Effector CD4-positive, alpha-beta T cell (primary cell): ENCODE data around the gene NUB1.

Experiments used
- DNase-seq: peaks from one replicate; pipeline ENCODE4 v3.0.0-alpha.2; 2020

Gene NUB1

DNA sequence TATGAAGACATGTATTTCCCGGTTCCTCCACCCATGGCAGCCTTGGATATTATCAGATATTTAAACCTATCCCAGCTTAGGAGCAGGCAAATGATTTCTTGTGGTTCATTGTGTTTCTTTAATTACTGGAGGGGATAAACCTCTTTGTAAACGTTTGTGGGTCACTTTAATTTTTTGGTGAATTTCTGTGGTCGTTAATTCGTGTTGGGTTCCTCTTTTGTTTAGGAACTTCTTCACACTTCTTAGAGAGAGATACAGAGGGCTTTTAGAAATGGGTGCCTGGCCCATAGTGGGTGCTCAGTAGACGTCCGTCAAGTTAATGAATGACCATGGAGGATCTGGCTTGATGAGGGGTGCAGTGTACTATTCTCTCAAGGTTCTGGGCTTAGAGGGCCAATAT is 27.2 kb upstream of the NUB1 start:
- DNase-seq, result no peak

DNA sequence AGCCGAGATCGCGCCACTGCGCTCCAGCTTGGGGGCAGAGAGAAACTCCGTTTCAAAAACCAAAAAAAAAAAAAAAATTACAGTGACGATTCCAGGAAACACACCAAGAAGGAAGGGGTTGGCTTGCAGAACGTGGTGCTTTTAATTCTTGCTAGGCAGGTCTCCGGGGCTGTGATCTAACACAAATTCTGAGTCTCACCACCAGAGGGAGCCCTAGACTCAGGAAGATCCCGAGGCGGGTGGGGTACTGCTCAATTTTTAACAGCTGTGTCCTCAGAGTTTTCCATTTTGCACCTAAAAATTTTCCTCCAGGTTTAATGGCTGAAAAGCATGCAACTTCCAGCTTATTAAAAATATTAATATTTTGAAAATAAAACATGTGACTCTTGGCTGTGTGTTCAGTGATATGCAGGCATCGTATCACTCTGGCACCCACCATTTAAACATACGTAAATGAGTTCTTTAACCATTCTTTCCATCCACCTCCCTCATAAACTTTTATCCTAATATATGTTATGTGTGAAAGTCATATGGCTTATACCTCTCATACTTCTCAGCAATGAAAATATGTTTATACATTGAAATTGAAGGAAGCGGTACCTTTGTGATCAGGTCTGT is 26.5 kb upstream of the NUB1 start:
- DNase-seq, result peak; percentile 76

DNA sequence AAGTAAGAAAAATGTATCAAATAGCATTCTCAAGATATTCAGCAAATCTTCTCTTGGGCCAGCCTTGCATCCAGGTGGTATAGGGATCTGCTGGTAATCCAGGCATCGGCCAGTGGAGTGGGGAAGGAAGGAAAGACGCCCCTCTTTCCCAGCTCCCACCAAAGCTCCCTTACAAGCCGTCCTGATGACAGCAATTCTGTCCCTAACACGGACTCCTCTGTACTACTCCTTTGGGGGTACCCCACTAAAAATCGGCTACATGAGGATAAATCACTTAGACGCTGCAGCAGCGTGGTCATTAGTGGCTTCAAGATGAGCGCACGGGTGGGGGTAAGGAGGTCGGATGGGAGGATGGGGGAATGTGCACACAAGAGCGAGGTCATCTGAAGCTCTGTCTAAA is 24.7 kb upstream of the NUB1 start:
- DNase-seq, result no peak

DNA sequence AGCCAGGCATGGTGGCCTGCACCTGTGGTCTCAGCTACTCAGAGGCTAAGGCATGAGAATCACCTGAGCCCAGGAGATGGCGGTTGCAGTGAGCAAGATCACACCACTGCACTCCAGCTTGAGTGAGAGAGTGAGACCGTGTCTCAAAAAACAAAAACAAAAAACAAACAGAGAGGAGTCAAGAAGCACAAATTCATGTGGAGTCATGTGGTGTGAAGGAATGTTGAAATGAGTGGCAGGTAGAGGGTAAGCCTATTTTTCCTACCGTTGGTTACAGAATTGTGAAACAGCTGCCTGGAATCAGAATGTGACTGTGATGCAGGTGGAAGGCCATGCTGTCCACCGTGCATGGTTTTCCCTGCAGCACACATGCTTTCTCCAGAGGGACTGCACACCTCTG is 23.7 kb upstream of the NUB1 start:
- no peak for DNase-seq

DNA sequence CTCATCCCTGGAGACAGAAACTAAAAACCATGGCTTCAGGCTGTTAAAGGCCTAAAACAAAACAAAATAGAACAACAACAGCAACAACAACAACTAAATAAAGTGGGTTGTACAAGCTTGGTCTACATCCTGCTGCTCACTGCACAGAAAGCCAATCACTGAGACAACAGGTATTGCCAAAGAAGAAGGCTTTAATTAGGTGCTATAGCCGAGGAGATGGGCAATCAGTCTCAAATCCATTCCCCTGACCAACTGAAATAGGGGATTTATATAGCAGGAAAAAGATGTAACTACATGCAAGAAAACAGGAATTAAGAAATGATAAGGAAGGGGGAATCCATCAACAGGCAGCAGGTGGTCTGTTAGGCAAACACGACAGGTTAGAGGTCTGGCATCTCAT is 22.4 kb upstream of the NUB1 start:
- no peak for DNase-seq

DNA sequence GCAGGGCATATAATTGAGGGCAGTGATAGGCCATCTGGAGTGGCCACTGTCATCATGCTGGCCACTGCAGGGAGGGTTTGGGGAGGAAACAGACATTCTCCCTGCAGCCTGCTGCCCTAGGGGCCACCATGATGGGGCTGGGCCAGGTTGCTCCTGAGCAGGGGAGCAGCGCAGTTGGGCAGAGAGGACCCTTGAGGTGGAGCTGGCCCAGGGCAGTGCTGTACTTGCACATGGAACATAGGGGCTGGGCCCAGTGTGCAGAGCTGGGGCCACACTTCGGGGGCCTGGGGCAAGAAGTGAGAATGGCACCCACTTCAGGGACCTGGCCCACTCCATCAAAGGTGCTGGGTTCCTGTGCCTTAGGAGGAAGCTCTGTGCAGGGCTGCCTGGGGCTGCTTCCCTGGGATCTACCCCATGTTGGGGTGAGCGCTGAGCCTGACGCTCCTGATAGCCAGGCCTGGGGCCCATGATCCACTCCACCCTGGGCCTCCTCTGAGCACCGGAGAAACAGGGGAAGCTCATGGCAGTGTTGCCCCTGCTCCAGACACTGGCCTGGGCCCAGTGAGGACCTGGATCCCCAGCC is 21.3 kb upstream of the NUB1 start:
- no peak for DNase-seq

DNA sequence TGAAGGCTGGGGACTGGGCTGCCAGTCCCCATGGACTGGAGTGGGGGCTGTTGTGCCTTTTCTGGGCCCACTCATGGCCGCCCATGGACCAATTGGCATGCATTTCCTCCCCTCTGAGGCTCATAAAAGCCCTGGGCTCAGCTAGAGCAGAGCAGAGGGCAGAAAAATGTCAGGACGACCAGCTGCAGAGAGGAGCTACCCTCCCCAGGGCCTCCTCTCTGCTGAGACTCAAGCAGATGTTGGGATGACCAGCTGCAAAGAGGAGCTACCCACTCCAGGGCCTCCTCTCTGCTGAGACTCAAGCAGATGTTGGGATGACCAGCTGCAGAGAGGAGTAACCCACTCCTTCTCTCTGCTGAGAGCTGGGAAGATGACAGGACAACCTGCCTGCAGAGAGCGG is 20.3 kb upstream of the NUB1 start:
- no peak for DNase-seq

DNA sequence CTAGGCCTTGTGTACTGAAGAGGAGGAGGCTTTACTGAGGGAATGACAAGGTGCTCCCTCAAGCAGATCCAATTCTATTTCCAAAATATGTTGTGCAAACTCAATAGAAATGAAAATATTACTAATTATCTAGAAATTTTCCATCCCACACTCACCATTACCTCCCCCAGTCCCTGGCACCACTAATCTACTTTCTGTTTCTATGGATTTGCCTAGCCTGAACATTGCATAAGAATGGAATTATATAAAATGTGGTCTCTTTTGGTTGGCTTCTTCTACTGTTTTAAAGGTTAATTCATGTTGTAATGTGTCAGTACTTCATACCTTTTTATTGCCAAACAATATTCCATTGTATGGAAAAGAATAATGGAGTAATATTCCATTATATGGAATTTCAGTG is 18.7 kb upstream of the NUB1 start:
- no peak for DNase-seq

DNA sequence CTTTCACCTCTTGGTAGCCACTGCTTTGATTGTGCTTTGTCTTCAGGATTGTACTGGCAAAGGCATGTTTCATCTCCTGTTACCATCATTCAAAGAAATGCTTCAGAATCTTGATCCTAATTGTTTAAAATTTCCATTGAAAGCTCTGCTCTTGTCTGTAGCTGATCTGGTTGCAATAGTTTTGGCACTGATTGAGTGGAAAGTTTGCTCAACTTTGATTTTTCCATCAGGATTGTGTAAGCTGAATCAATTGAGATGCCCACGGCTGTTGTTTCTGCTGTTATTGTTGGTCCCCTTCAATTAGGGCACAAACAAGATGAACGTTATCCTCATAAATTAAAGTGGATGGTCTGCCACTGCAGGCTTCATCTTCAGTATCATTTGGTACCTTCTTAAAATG is 14.6 kb upstream of the NUB1 start:
- no peak for DNase-seq

DNA sequence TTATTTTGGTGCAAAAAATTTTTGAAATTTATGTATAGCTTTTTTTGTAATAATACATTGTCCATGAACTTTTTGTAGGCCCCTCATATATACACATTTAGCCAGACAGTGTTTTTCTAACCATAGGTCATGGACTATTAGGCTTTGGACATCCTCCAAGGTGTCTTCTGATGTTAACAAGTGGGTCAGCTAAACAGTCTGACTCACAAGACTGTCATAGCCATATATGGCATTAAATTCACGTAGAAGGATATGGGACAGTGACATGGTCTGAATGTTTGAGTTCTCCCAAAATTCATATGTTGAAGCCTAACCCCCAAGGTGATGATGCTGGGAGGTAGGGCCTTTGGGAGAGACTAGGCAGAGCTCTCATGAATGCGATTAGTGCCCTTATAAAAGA is 14.0 kb upstream of the NUB1 start:
- DNase-seq, result no peak

DNA sequence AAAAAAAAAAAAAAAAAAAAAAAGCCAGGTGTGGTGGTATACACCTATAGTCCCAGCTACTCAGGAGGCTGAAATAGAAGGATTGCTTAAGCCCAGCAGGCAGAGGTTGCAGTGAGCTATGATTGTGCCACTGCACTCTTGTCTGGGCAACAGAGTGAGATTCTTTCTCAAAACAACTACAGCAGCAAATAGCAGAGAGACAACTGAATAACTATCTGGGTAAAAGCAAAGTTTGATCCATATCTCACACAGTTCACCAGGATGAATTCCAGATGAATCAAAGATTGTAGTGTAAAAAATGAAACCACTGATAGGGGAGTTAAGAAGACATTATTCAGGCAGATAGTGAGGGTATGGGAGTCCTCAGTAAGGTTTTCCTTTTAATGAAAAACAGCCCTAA is 11.4 kb upstream of the NUB1 start:
- DNase-seq, result no peak

DNA sequence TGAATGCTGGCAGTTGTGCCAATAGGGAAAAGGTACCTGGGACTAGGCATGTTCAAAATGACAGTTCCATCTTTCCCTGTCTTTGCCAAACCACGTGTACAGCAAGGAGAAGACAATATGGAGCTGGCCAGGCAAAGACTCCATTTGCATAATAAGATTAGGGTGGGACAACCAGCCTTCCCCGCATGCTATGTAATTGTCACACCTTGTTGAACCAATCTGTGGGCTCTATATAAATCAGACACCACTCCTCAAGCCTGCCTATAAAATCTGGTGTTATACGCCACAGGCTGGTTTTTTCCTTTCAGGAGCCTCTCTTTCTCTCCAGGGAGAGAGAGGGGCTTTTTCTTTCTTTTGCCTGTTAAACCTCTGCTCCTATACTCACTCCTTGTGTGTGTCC is 11.0 kb upstream of the NUB1 start:
- no peak for DNase-seq

DNA sequence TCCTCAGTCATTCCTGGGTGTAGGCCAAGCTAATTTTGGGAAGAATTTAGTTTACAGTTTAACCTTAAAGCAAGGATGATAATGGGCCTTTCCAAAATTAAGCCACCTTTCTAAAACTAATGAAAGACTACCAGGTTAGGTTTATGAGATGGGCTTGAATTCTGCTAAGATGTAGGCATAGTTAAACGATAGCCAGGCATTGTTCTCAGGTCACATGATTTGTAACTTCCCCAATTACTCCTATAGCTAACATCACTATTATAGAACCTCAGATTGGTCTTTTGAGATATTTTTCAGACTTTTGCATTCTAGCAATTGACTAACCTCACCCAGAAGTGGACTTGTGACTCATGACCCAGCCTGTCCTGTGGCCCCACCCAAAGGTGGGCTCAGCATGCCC is 7.0 kb upstream of the NUB1 start:
- DNase-seq, result no peak

DNA sequence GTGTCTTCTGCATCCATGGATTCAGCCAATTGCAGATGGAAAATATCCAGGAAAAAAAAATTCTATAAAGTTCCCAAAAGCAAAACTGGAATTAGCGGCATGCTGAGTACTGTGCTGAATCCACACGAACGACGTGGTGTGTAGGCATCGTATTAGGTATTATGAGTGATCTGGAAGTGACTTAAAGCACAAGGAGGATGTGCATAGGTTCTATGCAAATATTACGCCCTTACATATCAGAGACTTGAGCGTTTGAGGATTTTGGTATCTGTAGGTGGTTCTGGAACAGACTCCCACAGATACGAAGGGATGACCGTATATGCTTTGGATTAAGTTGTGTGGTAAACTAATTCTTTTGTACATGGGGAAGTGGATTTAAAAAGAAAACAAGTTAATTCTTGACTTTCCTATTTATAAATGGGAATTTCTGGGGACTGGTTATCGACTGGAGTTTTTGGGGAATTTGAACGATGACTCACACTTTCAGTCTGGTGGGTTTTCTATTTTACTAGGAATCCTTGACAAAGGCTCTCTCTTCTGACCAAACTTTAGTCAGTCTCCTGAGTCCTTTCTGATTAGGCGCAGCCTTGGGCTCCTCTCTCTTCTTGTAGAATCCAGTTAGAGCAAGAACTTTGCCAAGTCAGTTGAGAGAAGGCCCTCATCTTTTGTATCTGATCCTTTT is 5.4 kb upstream of the NUB1 start:
- DNase-seq, result no peak

DNA sequence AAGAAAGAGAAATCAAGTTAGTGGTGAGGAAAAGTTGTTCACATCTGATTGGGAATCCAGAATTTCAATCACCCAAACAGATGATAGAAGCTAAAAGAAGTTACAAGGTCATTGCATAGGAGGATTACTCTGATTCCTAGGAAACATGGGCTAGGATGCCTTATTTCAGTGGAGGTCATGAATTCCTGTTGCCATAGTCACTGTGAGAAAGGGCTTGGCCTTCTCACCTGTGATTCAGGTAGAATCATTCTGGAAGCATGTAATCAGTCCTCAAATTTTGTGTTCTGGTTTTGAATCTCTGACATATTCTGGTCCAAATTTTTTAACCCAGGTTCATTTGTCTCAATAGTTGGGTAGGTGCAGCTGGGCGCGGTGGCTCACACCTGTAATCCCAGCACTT is 4.3 kb upstream of the NUB1 start:
- DNase-seq, result no peak

DNA sequence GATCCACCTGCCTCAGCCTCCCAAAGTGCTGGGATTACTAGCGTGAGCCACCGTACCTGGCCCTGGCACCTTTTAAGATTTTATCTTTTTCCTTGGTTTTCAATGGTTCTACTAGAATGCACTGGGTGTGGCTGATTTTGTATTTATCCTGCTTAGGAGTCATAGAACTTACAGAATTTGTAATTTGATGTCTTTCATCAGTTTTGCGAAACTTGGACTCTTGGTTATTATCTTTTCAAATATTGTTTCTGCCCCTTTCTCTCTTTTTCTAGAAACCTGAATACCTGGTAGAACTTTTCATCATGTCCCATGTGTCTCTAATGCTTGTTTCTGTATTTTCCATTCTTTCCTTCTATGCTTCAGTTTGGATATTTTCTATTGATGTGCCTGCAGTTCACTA is 2.8 kb upstream of the NUB1 start:
- no peak for DNase-seq

DNA sequence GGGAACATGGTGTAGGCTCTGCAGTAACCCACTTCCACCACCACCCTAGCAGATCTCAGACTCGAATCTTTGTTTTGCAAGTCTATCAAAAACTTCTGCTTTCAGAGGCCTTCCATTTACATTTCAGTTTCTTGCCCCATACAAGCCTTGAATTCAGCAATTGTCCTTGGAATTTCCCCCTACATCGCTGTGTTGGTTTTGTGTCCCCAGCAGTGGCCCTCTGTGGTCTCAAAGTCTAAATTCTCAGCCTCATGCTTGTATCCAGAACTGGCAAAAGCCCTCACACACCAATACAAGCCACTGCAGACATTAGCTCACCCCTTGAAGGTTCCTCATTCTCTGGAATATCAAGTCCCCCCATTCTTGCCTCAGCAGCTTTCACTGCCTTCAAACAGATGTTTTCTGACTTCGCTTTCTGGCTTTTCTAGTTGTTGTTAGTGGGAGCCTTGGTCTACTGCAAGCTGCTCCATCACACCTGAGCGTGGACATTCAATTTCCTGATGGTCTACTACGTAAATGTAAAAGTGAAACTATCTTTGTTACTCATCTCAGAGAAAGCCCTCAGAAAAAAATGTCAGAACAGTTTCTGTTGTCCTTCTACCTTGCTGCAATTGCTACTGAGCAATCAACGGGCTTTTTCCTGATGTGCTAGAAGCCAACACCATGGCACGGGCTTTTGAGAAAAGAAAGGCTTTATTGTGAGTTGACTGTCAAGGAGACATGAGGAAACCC is 1.8 kb upstream of the NUB1 start:
- no peak for DNase-seq

DNA sequence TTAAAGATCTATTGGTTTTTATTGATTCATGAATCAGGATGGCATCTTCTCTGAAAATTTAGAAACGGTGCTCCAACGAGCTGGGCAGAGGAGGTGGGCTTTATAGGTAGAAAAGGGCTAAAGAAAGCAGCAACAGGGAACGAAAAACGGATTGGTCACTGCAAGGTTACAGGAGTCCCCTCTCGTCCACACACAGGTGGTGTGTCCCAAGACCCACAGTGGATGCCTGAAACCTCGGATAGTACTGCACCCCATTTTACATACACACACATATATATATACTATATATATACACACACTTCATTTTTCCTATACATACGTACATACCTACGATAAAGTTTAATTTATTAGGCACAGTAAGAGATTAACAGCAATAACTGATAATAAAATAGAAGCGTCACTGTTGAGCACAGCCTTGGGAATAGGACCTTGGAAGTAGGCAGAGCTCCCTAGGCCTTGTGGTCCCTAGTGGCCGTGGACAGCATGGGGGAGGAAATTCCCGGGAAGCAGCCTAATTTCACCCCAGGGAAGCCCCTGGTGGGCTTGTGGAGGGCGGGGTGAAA is 737 bp upstream of the NUB1 start:
- DNase-seq, result no peak

DNA sequence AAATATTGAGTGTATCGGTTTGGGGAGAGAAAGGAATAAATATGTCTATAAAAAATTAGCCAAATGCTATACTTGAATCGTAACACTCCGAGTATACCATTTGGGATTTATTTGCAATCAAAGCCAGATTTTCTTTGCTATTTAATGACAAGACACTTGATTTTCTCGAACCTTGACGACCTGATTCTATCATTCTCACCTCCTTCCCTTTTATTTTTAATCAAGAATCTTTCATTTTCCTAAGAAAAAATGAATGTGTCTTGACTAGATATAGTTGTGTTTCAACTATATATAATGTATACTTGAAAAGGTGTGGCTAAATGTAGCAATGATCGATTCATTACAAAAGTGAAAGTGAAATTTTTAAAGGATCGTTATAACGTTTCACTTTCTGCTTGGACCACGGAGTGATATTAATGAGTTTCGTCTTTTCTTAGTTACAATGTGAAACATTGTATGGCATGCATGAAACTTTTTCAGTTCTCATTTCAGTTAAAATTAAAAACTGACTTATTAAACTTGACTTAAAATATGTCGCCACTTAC is 562 bp downstream of the NUB1 start:
- DNase-seq, result no peak

DNA sequence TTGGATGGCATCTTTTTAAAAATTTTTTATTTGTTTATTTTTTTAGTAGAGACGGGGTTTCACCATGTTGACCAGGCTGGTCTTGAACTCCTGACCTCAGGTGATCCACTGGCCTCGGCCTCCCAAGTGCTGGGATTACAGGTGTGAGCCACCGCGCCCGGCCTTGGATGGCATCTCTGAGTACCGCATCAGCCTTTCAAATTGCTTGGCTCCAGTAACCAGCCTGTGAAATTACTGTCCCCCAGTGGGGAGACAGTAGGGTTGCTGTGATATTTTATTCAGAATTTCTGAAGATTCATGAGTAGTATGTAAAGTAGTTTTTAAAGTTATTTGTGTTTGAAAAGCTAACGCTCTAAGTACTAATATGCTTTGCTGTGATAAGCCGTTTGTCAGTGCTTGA is 1.2 kb downstream of the NUB1 start:
- no peak for DNase-seq

DNA sequence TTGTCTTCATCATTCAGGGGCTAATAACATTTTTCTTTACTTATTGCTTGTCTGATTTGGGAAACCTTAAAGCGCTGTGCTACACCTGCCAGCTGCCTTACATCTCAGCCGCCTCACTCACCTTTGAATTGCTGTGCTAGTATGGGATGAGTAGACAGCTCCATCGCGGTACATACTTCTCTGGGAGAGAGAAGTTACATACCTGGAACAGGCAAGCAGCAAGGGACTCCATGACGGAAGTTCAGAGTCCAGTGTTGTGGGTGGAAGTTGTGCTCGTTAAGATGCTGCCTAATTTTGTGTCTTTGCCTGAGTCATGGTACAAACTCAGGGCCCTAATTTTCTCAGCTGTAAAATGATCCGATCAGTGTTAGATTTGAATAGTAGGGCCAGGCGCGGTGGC is 1.9 kb downstream of the NUB1 start:
- no peak for DNase-seq

DNA sequence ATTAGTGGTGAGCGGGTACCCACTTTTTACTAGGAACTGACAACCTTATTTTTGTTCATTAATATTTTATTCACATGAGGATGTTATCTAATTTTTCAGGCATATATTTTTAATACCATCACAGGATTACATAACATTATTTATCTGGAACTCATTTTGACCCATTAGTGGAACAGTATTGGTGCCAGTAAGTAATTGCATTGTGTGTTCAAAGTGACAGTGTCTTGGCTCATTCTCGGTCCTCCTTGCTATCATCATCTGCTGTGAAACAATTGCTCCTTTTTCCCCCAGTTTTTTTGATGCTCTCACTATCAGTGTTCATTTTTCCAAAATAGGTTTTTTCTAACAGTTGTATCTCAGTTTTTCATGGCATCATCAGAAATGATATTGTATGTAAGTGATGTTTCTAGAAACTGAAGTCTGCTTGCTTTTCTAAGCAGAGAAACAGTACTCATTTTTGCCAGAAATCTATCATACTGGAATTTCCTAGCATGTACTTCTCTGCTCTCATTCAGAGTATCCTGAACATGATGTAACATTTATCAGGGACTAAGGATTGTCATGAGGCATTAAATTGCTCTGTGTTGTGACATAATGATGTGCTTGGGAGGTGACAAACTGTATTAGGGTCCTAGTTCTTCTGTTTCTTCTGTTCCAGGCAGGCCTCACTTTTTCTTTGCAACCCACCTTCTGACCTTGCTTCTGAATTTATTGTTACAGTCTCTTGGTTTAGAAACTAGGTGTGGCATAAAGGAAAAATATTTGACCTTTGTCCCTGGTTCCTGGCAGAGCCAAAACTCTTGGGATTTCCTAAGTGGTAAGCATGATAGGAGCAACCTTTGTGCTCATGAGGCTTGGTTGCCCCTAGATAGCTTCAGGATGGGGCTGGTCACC is 4.2 kb downstream of the NUB1 start:
- no peak for DNase-seq

DNA sequence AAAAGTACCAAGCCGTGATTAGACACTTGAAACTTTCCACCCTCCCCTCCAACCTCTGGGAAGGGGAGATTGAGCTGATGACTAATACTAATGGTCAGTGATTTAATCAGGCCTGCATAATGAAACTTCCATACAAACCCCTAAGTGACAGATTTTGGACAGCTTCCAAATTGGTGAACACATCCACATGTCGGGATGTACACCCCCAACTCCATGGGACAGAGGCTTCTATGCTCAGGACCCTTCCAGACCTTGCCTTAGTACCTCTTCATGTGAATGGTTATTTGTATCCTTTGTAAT is 4.8 kb downstream of the NUB1 start:
- no peak for DNase-seq
